ENCODE results near the gene POLR1E.
"Not testable (repeated sequence)": the region's sequence is repeated elsewhere in the genome, so short reads cannot be mapped to it uniquely, and the experiment has no call there.

The POLR1E gene

GRCh38 chr9:37511016-37512010 lies 25.6 kb downstream of the POLR1E start:
- Histone ChIP-seq H3K9me3 (ENCODE audit: control insufficient read depth in 1 of 2, low read length in 2 of 2) (no peaks in the 10 kb centered on the region), H3K9ac (ENCODE audit: low read depth in 1 of 2, low read length in 2 of 2) (no peak overlapping the region), H3K4me3 (ENCODE audit: low read depth in 1 of 2, low read length in 2 of 2) (no peak overlapping the region), H3K27ac (ENCODE audit: low read depth, low read length) (no peak overlapping the region), H3K36me3 (ENCODE audit: control insufficient read depth in 1 of 2, insufficient read depth in 2 of 2, low read length in 2 of 2) (peaks cover 3 to 6% of the 10 kb centered on the region in 2 donors), H3K27me3 (ENCODE audit: control insufficient read depth in 1 of 2, insufficient read depth in 2 of 2, low read length in 2 of 2) (no peaks in the 10 kb centered on the region), H3K4me1 (ENCODE audit: control insufficient read depth in 1 of 2, insufficient read depth in 2 of 2, low read length in 2 of 2) (no peaks in the 10 kb centered on the region)

GRCh38 chr9:37512437-37512836 lies 26.7 kb downstream of the POLR1E start:
- Histone ChIP-seq H3K9ac (ENCODE audit: low read depth in 1 of 2, low read length in 2 of 2) (no peak overlapping the region), H3K27ac (ENCODE audit: low read depth, low read length) (no peak overlapping the region), H3K9me3 (ENCODE audit: control insufficient read depth in 1 of 2, low read length in 2 of 2) (no peaks in the 10 kb centered on the region), H3K27me3 (ENCODE audit: control insufficient read depth in 1 of 2, insufficient read depth in 2 of 2, low read length in 2 of 2) (no peaks in the 10 kb centered on the region), H3K36me3 (ENCODE audit: control insufficient read depth in 1 of 2, insufficient read depth in 2 of 2, low read length in 2 of 2) (peaks cover 3 to 6% of the 10 kb centered on the region in 2 donors), H3K4me1 (ENCODE audit: control insufficient read depth in 1 of 2, insufficient read depth in 2 of 2, low read length in 2 of 2) (no peaks in the 10 kb centered on the region), H3K4me3 (ENCODE audit: low read depth in 1 of 2, low read length in 2 of 2) (no peak overlapping the region)

GRCh38 chr9:37514415-37514814 lies 28.7 kb downstream of the POLR1E start:
- H3K27me3 ChIP-seq (ENCODE audit: control insufficient read depth in 1 of 2, insufficient read depth in 2 of 2, low read length in 2 of 2); H3K4me3 ChIP-seq (ENCODE audit: low read depth in 1 of 2, low read length in 2 of 2); H3K9me3 ChIP-seq (ENCODE audit: control insufficient read depth in 1 of 2, low read length in 2 of 2); H3K36me3 ChIP-seq (ENCODE audit: control insufficient read depth in 1 of 2, insufficient read depth in 2 of 2, low read length in 2 of 2); H3K4me1 ChIP-seq (ENCODE audit: control insufficient read depth in 1 of 2, insufficient read depth in 2 of 2, low read length in 2 of 2); H3K27ac ChIP-seq (ENCODE audit: low read depth, low read length); H3K9ac ChIP-seq (ENCODE audit: low read depth in 1 of 2, low read length in 2 of 2): not testable (repeated sequence)

GRCh38 chr9:37514999-37515398 lies 29.3 kb downstream of the POLR1E start:
- no peaks in the 10 kb centered on the region for H3K9me3 ChIP-seq (ENCODE audit: control insufficient read depth in 1 of 2, low read length in 2 of 2)
- H3K27me3 ChIP-seq (ENCODE audit: control insufficient read depth in 1 of 2, insufficient read depth in 2 of 2, low read length in 2 of 2) = no peaks in the 10 kb centered on the region
- H3K27ac ChIP-seq (ENCODE audit: low read depth, low read length) = no peak overlapping the region
- peak overlapping the region; percentile 58 for H3K4me3 ChIP-seq (ENCODE audit: low read depth in 1 of 2, low read length in 2 of 2)
- no peaks in the 10 kb centered on the region for H3K4me1 ChIP-seq (ENCODE audit: control insufficient read depth in 1 of 2, insufficient read depth in 2 of 2, low read length in 2 of 2)
- H3K9ac ChIP-seq (ENCODE audit: low read depth in 1 of 2, low read length in 2 of 2) = no peak overlapping the region
- H3K36me3 ChIP-seq (ENCODE audit: control insufficient read depth in 1 of 2, insufficient read depth in 2 of 2, low read length in 2 of 2) = peaks cover 0 to 8% of the 10 kb centered on the region in 2 donors

GRCh38 chr9:37515620-37516258 lies 30.0 kb downstream of the POLR1E start:
- no peak overlapping the region for H3K9ac ChIP-seq (ENCODE audit: low read depth in 1 of 2, low read length in 2 of 2)
- peaks cover 0 to 8% of the 10 kb centered on the region in 2 donors for H3K36me3 ChIP-seq (ENCODE audit: control insufficient read depth in 1 of 2, insufficient read depth in 2 of 2, low read length in 2 of 2)
- H3K9me3 ChIP-seq (ENCODE audit: control insufficient read depth in 1 of 2, low read length in 2 of 2) = no peaks in the 10 kb centered on the region
- no peaks in the 10 kb centered on the region for H3K4me1 ChIP-seq (ENCODE audit: control insufficient read depth in 1 of 2, insufficient read depth in 2 of 2, low read length in 2 of 2)
- H3K27me3 ChIP-seq (ENCODE audit: control insufficient read depth in 1 of 2, insufficient read depth in 2 of 2, low read length in 2 of 2) = no peaks in the 10 kb centered on the region
- H3K4me3 ChIP-seq (ENCODE audit: low read depth in 1 of 2, low read length in 2 of 2) = no peak overlapping the region
- H3K27ac ChIP-seq (ENCODE audit: low read depth, low read length) = no peak overlapping the region

GRCh38 chr9:37517923-37518322 lies 32.2 kb downstream of the POLR1E start:
- H3K36me3 ChIP-seq (ENCODE audit: control insufficient read depth in 1 of 2, insufficient read depth in 2 of 2, low read length in 2 of 2) = peaks cover 0 to 22% of the 10 kb centered on the region in 2 donors
- H3K27me3 ChIP-seq (ENCODE audit: control insufficient read depth in 1 of 2, insufficient read depth in 2 of 2, low read length in 2 of 2) = no peaks in the 10 kb centered on the region
- no peak overlapping the region for H3K4me3 ChIP-seq (ENCODE audit: low read depth in 1 of 2, low read length in 2 of 2)
- no peaks in the 10 kb centered on the region for H3K4me1 ChIP-seq (ENCODE audit: control insufficient read depth in 1 of 2, insufficient read depth in 2 of 2, low read length in 2 of 2)
- no peak overlapping the region for H3K27ac ChIP-seq (ENCODE audit: low read depth, low read length)
- no peak overlapping the region for H3K9ac ChIP-seq (ENCODE audit: low read depth in 1 of 2, low read length in 2 of 2)
- no peaks in the 10 kb centered on the region for H3K9me3 ChIP-seq (ENCODE audit: control insufficient read depth in 1 of 2, low read length in 2 of 2)

GRCh38 chr9:37520641-37521040 lies 34.9 kb downstream of the POLR1E start:
- Histone ChIP-seq H3K27ac (ENCODE audit: low read depth, low read length) (no peak overlapping the region), H3K4me3 (ENCODE audit: low read depth in 1 of 2, low read length in 2 of 2) (no peak overlapping the region), H3K36me3 (ENCODE audit: control insufficient read depth in 1 of 2, insufficient read depth in 2 of 2, low read length in 2 of 2) (peaks cover 0 to 27% of the 10 kb centered on the region in 2 donors), H3K4me1 (ENCODE audit: control insufficient read depth in 1 of 2, insufficient read depth in 2 of 2, low read length in 2 of 2) (no peaks in the 10 kb centered on the region), H3K9me3 (ENCODE audit: control insufficient read depth in 1 of 2, low read length in 2 of 2) (no peaks in the 10 kb centered on the region), H3K9ac (ENCODE audit: low read depth in 1 of 2, low read length in 2 of 2) (no peak overlapping the region), H3K27me3 (ENCODE audit: control insufficient read depth in 1 of 2, insufficient read depth in 2 of 2, low read length in 2 of 2) (no peaks in the 10 kb centered on the region)

- Histone ChIP-seq H3K9me3 (ENCODE audit: control insufficient read depth in 1 of 2, low read length in 2 of 2) (no peaks in the 10 kb centered on the region), H3K36me3 (ENCODE audit: control insufficient read depth in 1 of 2, insufficient read depth in 2 of 2, low read length in 2 of 2) (peaks cover 0 to 27% of the 10 kb centered on the region in 2 donors), H3K27ac (ENCODE audit: low read depth, low read length) (no peak overlapping the region), H3K27me3 (ENCODE audit: control insufficient read depth in 1 of 2, insufficient read depth in 2 of 2, low read length in 2 of 2) (no peaks in the 10 kb centered on the region), H3K4me1 (ENCODE audit: control insufficient read depth in 1 of 2, insufficient read depth in 2 of 2, low read length in 2 of 2) (no peaks in the 10 kb centered on the region), H3K9ac (ENCODE audit: low read depth in 1 of 2, low read length in 2 of 2) (no peak overlapping the region), H3K4me3 (ENCODE audit: low read depth in 1 of 2, low read length in 2 of 2) (no peak overlapping the region)
Measured at GRCh38 chr9:37521111-37521510, 35.4 kb downstream of the POLR1E start.

GRCh38 chr9:37522971-37523370 lies 37.2 kb downstream of the POLR1E start:
- Histone ChIP-seq H3K9me3 (ENCODE audit: control insufficient read depth in 1 of 2, low read length in 2 of 2) (no peaks in the 10 kb centered on the region), H3K9ac (ENCODE audit: low read depth in 1 of 2, low read length in 2 of 2) (no peak overlapping the region), H3K27me3 (ENCODE audit: control insufficient read depth in 1 of 2, insufficient read depth in 2 of 2, low read length in 2 of 2) (no peaks in the 10 kb centered on the region), H3K36me3 (ENCODE audit: control insufficient read depth in 1 of 2, insufficient read depth in 2 of 2, low read length in 2 of 2) (peaks cover 0 to 24% of the 10 kb centered on the region in 2 donors), H3K27ac (ENCODE audit: low read depth, low read length) (no peak overlapping the region), H3K4me3 (ENCODE audit: low read depth in 1 of 2, low read length in 2 of 2) (no peak overlapping the region), H3K4me1 (ENCODE audit: control insufficient read depth in 1 of 2, insufficient read depth in 2 of 2, low read length in 2 of 2) (no peaks in the 10 kb centered on the region)

GRCh38 chr9:37523916-37524315 lies 38.2 kb downstream of the POLR1E start:
- no peaks in the 10 kb centered on the region for H3K4me1 ChIP-seq (ENCODE audit: control insufficient read depth in 1 of 2, insufficient read depth in 2 of 2, low read length in 2 of 2)
- H3K27me3 ChIP-seq (ENCODE audit: control insufficient read depth in 1 of 2, insufficient read depth in 2 of 2, low read length in 2 of 2) = no peaks in the 10 kb centered on the region
- H3K4me3 ChIP-seq (ENCODE audit: low read depth in 1 of 2, low read length in 2 of 2) = no peak overlapping the region
- H3K9ac ChIP-seq (ENCODE audit: low read depth in 1 of 2, low read length in 2 of 2) = no peak overlapping the region
- peaks cover 0 to 23% of the 10 kb centered on the region in 2 donors for H3K36me3 ChIP-seq (ENCODE audit: control insufficient read depth in 1 of 2, insufficient read depth in 2 of 2, low read length in 2 of 2)
- no peak overlapping the region for H3K27ac ChIP-seq (ENCODE audit: low read depth, low read length)
- no peaks in the 10 kb centered on the region for H3K9me3 ChIP-seq (ENCODE audit: control insufficient read depth in 1 of 2, low read length in 2 of 2)

All from duodenal mucosa (tissue), 2 donors.